Endothelial cell of umbilical vein (primary cell): ENCODE data around the gene CTDP1.

Experiments
- JUN ChIP-seq: IDR thresholded peaks from 2 replicates; pipeline ENCODE4 v1.6.1; 2011; ENCODE audit warnings: borderline replicate concordance, low read depth; ENCODE audit not compliant: insufficient read length, insufficient read depth
- MYC ChIP-seq: IDR thresholded peaks from one replicate; pipeline ENCODE4 v1.6.1; 2011; ENCODE audit warnings: mild to moderate bottlenecking, low read depth, low read length
- POLR2A ChIP-seq: IDR thresholded peaks from 2 replicates; pipeline ENCODE4 v1.6.1; 2012; ENCODE audit warnings: low read depth, mild to moderate bottlenecking, control low read depth, low read length
- TF ChIP-seq, protein P1 (sequence below), 2 donors: IDR thresholded peaks; 1 replicate in 1 of 2; 2 replicates in 1 of 2; pipeline ENCODE4 v1.5.1; 2011; ENCODE audit warnings: low read length in 2 of 2, mild to moderate bottlenecking in 2 of 2, moderate library complexity in 2 of 2, control low read depth in 1 of 2, inconsistent platforms in 1 of 2, low read depth in 1 of 2; ENCODE audit not compliant: insufficient read depth in 1 of 2; ENCODE audit errors: extremely low read depth in 1 of 2

DNA sequence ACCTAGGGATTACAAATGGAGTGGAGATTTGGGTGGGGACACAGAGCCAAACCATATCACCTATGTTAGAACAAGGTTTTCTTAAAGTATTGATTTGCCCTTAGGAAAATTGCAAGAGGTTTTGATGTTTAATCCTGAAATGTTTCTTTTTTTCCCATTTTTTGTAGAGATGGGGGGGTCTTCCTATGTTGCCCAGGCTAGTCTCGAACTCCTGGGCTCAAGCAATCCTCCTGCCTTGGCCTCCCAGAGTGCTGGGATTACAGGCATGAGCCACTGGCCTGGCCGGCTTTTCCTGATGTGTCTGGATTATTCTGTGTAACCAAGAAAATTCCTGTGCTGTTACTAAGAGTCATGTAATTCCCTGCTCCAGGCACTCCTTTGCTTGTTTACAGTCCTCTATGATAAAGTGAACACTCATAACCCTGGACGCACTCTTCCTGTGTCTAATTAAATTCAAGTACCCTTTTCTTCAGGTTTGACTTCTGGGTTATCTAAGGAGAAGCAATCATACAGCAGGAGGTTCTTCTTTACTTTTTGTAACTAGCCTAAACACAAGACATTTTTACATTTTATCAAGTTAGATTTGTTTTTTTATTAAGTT lies 15.0 kb upstream of the CTDP1 start:
- TF ChIP-seq POLR2A (no peak), JUN (no peak), MYC (no peak)
- TF ChIP-seq, protein P1, sequence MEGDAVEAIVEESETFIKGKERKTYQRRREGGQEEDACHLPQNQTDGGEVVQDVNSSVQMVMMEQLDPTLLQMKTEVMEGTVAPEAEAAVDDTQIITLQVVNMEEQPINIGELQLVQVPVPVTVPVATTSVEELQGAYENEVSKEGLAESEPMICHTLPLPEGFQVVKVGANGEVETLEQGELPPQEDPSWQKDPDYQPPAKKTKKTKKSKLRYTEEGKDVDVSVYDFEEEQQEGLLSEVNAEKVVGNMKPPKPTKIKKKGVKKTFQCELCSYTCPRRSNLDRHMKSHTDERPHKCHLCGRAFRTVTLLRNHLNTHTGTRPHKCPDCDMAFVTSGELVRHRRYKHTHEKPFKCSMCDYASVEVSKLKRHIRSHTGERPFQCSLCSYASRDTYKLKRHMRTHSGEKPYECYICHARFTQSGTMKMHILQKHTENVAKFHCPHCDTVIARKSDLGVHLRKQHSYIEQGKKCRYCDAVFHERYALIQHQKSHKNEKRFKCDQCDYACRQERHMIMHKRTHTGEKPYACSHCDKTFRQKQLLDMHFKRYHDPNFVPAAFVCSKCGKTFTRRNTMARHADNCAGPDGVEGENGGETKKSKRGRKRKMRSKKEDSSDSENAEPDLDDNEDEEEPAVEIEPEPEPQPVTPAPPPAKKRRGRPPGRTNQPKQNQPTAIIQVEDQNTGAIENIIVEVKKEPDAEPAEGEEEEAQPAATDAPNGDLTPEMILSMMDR (IDR thresholded peaks at IDR 0.05; ENCODE audit: extremely low read depth in 1 of 2, insufficient read depth in 1 of 2, low read depth in 1 of 2, low read length in 2 of 2) = no peak
